Fibroblast of lung (primary cell): ENCODE measurements around the gene PCMTD2.
"Not testable (repeated sequence)": the region's sequence is repeated elsewhere in the genome, so short reads cannot be mapped to it uniquely, and the experiment has no call there.

Source experiments
- EZH2 ChIP-seq: IDR thresholded peaks from 2 replicates; pipeline ENCODE4 v1.5.1; 2012; ENCODE audit warnings: low read length, control low read depth, mild to moderate bottlenecking; ENCODE audit errors: missing control alignments
- TF ChIP-seq, protein P1 (sequence below), 2 donors: IDR thresholded peaks in 1 of 2; conservative IDR thresholded peaks in 1 of 2; 1 replicate in 1 of 2; 2 replicates in 1 of 2; pipeline ENCODE4 v1.5.1; 2011 to 2012; ENCODE audit warnings: low read length in 2 of 2, control low read depth in 1 of 2, inconsistent platforms in 1 of 2, low read depth in 1 of 2, mild to moderate bottlenecking in 1 of 2

DNA sequence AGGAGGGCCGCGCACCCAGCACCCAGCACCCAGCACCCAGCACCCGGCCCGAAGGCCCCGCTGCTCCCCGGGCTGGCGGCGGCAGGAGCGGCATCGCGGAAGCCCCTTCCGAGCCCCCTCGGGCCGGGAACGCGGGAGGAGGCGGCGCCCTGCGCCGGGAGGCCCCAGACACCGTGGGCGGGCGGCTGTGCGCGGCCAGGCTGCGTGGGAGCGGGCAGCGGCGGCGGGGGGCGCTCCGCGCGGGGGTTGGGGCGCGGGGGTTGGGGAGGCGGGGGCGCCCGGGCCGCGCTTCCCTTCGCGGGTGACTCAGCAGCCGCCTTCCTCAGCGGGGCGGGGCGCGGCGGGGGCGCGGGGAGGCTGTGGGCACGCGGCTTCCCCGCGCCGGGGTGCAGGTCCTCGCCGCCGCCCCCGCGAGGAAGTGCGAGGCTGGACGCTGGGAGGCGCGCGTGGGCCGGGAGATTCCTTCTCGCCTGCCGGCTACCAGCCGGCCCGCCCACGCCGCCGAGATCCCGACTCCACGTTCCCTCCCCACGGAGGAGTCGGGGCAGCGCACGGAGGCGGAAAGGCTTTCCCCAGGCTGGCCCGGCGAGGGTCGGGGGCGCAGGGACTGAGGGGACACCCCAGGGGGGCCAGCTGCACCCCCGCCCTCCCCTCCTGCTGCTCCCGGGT is 61.0 kb downstream of the PCMTD2 start:
- TF ChIP-seq, protein P1, sequence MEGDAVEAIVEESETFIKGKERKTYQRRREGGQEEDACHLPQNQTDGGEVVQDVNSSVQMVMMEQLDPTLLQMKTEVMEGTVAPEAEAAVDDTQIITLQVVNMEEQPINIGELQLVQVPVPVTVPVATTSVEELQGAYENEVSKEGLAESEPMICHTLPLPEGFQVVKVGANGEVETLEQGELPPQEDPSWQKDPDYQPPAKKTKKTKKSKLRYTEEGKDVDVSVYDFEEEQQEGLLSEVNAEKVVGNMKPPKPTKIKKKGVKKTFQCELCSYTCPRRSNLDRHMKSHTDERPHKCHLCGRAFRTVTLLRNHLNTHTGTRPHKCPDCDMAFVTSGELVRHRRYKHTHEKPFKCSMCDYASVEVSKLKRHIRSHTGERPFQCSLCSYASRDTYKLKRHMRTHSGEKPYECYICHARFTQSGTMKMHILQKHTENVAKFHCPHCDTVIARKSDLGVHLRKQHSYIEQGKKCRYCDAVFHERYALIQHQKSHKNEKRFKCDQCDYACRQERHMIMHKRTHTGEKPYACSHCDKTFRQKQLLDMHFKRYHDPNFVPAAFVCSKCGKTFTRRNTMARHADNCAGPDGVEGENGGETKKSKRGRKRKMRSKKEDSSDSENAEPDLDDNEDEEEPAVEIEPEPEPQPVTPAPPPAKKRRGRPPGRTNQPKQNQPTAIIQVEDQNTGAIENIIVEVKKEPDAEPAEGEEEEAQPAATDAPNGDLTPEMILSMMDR (conservative IDR thresholded peaks at IDR 0.05 in 1 of 2, IDR thresholded peaks at IDR 0.05 in 1 of 2; ENCODE audit: low read depth in 1 of 2, low read length in 2 of 2), result not testable (repeated sequence)
- not testable (repeated sequence) for TF ChIP-seq EZH2
